ENCODE results near the gene ZBTB25. TPM values are rescaled to one million over a fixed set of nuclear protein-coding genes. Genes with fewer than 3 reads are reported as not detected.

Gene ZBTB25
- total and polyA plus RNA-seq, 10 of the 15 experiments (the other 5 are each of a cell fraction or from before 2014, with no cell fraction given), result 4.1 to 33.9 (median 9.7) TPM

DNA sequence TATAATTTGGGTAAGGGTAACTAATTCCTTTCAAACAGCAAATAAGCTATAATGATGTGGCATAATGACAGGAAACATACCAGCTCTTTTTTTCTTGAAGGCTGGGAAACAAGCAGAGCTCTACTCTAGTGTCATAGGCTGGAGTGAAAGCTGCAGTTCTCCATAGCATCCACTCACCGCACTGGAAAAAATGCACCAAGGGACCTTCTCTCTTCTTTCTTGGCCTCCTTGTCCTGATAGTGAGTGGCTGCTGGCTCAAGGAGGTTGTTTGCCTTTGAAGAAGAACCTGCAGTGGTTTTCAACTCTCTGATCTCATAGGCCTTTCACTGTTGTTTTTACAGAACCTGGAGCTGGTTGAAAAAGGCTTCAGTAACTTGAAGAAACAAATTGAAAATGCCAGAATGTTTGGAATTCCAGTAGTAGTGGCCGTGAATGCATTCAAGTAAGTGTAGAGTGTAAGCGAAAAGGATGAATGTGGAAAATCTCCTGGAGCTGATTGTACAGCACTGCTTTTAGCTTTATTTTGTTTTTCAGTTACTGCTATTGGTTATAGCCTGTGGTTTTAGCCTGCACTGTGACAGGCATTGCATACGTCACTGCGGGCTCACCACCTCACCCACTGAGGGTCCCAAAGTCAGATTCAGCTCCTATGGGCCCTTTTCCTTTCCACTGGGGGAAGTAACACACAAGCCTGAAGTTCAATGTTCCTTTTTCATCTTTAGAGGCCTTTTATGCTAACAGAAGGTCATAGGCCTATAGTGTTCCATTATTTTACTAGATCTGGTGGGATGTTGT is 55.6 kb downstream of the ZBTB25 start (continued):
- TF ChIP-seq MXI1 (IDR thresholded peaks at IDR 0.05; ENCODE audit: low read depth, low read length) (no peak), RFX5 (IDR thresholded peaks at IDR 0.05; ENCODE audit: low read depth, low read length) (no peak), ZBTB4 (CRISPR knock-in tag; IDR thresholded peaks at IDR 0.05) (no peak)

- POLR2A ChIA-PET, result interaction anchor here (0.6 to 3.6 kb wide), 22 partner anchors 9 to 130 kb away, joined by 3 to 20 read pairs (median 4); partner anchors contain the start of genes AKAP5, MTHFD1 and ZBTB1
- no peak overlapping the region for H3K4me3 ChIP-seq
- TF ChIP-seq ASH2L (IDR thresholded peaks at IDR 0.05; ENCODE audit: borderline replicate concordance, low read depth) (0 out of 2 replicates have a peak, but pooled peaks have one; percentile 73), FOXK2 (IDR thresholded peaks at IDR 0.05) (no peak), RELB (IDR thresholded peaks at IDR 0.05; ENCODE audit: low read depth) (peak; percentile 72; the same call in 1 of the 2 replicates), MYB (IDR thresholded peaks at IDR 0.05; ENCODE audit: borderline replicate concordance, low read depth, low read length) (no peak), NFYA (IDR thresholded peaks at IDR 0.05; ENCODE audit: borderline replicate concordance, low read depth, low read length) (no peak), ZNF217 (IDR thresholded peaks at IDR 0.05) (no peak)
- TF ChIP-seq, protein P1, sequence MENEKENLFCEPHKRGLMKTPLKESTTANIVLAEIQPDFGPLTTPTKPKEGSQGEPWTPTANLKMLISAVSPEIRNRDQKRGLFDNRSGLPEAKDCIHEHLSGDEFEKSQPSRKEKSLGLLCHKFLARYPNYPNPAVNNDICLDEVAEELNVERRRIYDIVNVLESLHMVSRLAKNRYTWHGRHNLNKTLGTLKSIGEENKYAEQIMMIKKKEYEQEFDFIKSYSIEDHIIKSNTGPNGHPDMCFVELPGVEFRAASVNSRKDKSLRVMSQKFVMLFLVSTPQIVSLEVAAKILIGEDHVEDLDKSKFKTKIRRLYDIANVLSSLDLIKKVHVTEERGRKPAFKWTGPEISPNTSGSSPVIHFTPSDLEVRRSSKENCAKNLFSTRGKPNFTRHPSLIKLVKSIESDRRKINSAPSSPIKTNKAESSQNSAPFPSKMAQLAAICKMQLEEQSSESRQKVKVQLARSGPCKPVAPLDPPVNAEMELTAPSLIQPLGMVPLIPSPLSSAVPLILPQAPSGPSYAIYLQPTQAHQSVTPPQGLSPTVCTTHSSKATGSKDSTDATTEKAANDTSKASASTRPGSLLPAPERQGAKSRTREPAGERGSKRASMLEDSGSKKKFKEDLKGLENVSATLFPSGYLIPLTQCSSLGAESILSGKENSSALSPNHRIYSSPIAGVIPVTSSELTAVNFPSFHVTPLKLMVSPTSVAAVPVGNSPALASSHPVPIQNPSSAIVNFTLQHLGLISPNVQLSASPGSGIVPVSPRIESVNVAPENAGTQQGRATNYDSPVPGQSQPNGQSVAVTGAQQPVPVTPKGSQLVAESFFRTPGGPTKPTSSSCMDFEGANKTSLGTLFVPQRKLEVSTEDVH (IDR thresholded peaks at IDR 0.05; ENCODE audit: low read depth, partially characterized antibody), result no peak
These were observed 58.4 kb downstream of the ZBTB25 start for GRCh38 chr14:64444984-64445845.

More at GRCh38 chr14:64444984-64445845, 58.4 kb downstream of the ZBTB25 start:
- Histone ChIP-seq H3K27ac (ENCODE audit: control insufficient read depth, insufficient read depth) (peak overlapping the region; percentile 97), H3K27me3 (replicated peaks in 1 of 2; ENCODE audit: control insufficient read depth in 2 of 2, insufficient read depth in 2 of 2, low read length in 1 of 2) (no peaks in the 10 kb centered on the region), H3K9me3 (replicated peaks; ENCODE audit: control insufficient read depth, insufficient read depth, low read length) (no peaks in the 10 kb centered on the region), H4K20me1 (ENCODE audit: control insufficient read depth, insufficient read depth) (no peaks in the 10 kb centered on the region), H2AFZ (ENCODE audit: control insufficient read depth, low read depth, low read length) (peak overlapping the region; percentile 54), H3K79me2 (ENCODE audit: control insufficient read depth, insufficient read depth, low read length) (no peaks in the 10 kb centered on the region; the same call in 1 of the 2 replicates), H3K9ac (ENCODE audit: control insufficient read depth, insufficient read depth, low read length) (peak overlapping the region; percentile 80), H3K4me1 (ENCODE audit: control insufficient read depth, insufficient read depth, low read length) (peaks cover 22% of the 10 kb centered on the region), H3K36me3 (ENCODE audit: control insufficient read depth in 2 of 2, insufficient read depth in 2 of 2, low read length in 1 of 2) (peaks cover 24 to 33% of the 10 kb centered on the region in 2 experiments), H3K4me2 (ENCODE audit: control insufficient read depth, insufficient read depth) (peak overlapping the region; percentile 62)
- ChIA-PET SMC1A (ENCODE audit: uncharacterized antibody, unreplicated experiment) (interaction anchor here (0.8 to 8.2 kb wide), 22 partner anchors 9 to 576 kb away, joined by 3 to 95 read pairs (median 6); partner anchors contain the start of genes AKAP5 and MTHFD1), CTCF (interaction anchor here (0.9 to 7.9 kb wide), 20 partner anchors 9 to 191 kb away, joined by 3 to 60 read pairs (median 5); partner anchors contain the start of genes AKAP5, ESR2 and MTHFD1), RAD21 (ENCODE audit: unreplicated experiment) (interaction anchor here (0.6 to 2.4 kb wide), 22 partner anchors 10 to 101 kb away, joined by 3 to 15 read pairs (median 4); partner anchors contain the start of genes AKAP5, MTHFD1 and ZBTB1)
- BruUV-seq (replicated peaks), result TSS peak; percentile 96
- DNase-seq (ENCODE audit: low read depth, low spot score) (peak; percentile 84), FAIRE-seq (peak; percentile 82), ATAC-seq (peak; percentile 99)
- WGBS (ENCODE audit: insufficient coverage, insufficient replicate concordance, low lambda C conversion rate, missing lambda C conversion rate), result 11% methylated on average over 7 of the region's 7 CpGs
- in situ Hi-C loops (cut with MboI) (no loop called here), intact Hi-C loops (cut with micrococcal nuclease; ENCODE audit: unreplicated experiment) (loop anchor here (2.0 kb wide), 3 partner anchors 18 to 64 kb away; partner anchors contain the start of gene MTHFD1)

All from GM12878 (cell line).